ENCODE data around the gene DCAF5.
"Not testable (repeated sequence)": the region's sequence is repeated elsewhere in the genome, so short reads cannot be mapped to it uniquely, and the experiment has no call there.

Gene DCAF5, protein sequence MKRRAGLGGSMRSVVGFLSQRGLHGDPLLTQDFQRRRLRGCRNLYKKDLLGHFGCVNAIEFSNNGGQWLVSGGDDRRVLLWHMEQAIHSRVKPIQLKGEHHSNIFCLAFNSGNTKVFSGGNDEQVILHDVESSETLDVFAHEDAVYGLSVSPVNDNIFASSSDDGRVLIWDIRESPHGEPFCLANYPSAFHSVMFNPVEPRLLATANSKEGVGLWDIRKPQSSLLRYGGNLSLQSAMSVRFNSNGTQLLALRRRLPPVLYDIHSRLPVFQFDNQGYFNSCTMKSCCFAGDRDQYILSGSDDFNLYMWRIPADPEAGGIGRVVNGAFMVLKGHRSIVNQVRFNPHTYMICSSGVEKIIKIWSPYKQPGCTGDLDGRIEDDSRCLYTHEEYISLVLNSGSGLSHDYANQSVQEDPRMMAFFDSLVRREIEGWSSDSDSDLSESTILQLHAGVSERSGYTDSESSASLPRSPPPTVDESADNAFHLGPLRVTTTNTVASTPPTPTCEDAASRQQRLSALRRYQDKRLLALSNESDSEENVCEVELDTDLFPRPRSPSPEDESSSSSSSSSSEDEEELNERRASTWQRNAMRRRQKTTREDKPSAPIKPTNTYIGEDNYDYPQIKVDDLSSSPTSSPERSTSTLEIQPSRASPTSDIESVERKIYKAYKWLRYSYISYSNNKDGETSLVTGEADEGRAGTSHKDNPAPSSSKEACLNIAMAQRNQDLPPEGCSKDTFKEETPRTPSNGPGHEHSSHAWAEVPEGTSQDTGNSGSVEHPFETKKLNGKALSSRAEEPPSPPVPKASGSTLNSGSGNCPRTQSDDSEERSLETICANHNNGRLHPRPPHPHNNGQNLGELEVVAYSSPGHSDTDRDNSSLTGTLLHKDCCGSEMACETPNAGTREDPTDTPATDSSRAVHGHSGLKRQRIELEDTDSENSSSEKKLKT

DNA sequence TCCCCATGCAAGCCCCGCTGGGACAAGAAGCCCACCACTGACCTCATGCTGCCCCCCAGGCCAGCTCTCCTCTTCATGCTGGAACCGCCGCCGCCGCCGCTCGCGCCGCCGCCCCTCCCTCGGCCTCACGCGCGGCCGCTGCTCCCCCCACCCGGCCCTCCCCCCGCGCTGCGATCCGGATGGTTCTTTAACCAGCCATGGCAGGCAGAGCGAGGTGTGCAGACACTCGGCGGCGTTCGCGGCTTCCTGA lies at the start of gene DCAF5:
Gene DCAF5 (minus strand): TSS at position 218 of the 250 bp plus-strand sequence. CDS start 141 bp downstream, at position 77.
- peak within 1 kb of the TSS; percentile 84 for H3K4me3 ChIP-seq (ENCODE audit: low read depth, low read length)

DNA sequence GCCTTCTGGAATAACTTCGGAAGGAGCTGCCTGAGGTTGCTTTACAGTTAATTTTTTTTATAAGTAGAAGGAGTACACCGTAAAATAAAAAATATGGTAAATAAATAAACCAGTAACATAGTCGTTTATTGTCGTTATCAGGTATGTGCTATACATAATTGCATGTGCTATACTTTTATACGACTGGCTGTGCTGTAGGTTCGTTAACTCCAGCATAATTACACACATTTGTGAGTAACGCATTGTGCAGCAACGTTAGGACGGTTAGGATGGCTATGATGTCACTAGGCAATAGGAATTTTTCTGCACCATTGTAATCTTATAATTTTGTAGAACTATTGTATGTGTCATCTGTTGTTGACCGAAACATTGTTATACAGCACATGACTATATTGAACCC lies 46.9 kb upstream of the DCAF5 start:
- H3K4me3 ChIP-seq (ENCODE audit: low read depth, low read length): no peak overlapping the region

DNA sequence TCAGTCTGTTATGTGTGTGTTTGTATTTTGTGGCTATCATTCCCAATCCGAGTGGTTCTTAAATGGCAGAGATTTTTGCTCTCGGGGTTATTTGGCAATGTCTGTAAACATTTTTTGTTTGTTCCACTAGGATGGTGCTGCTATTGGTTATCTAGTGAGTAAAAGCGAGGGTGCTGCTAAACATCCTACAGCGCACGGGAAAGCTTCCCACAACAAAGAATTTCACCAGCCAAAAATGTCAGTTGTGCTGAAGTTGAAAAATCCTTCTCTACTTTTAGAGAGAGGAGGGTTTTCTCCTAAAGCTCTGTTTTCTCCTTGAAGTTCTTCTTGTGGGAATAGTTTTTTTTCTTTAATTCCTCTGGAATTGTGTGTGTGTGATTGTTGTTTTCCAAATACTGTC lies 40.8 kb upstream of the DCAF5 start:
- no peak overlapping the region for H3K4me3 ChIP-seq (ENCODE audit: low read depth, low read length)

DNA sequence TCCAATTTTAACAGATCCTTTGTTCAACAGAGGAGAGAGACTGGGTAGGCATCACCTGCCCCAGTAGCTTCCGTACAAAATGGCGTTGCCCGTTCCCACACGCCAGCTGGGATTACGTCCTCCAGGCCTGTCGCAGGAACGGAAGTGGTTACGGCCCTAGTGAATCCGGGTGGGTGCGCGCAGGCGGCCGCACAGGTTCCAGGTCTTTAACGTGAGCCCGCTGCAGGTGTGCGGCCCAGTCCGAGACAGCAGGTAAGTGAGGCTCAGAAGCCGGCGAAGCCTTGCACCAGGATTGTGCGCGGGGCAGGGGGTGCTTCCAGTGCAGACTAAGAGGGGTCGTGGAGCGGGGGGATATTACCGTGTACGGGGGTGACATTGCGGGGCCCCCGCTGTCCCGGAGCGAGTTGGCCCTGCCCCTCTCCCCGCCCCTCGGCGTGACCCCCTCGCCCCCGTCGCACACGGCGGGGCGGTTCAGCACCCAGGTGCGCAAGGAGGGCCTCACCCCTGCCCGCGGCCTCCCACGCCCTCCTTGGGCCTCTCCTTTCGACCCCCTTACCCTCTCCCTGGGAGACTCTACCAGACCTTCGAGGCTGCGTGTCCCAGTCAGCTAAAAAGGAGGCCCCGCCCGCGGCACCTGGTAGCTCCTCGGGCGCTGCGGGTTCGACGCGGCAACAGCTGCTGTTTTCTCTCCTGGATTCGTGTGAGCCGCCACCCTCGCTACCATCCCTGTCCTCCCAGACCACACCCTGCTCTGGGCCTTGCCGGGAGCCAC lies 38.6 kb upstream of the DCAF5 start, which contains the start of gene EXD2:
Gene EXD2 (plus strand): TSS at position 159 of the 772 bp plus-strand sequence. CDS start 17,973 bp downstream, outside the sequence.
- H3K4me3 ChIP-seq (ENCODE audit: low read depth, low read length): peak within 1 kb of the TSS; percentile 84

DNA sequence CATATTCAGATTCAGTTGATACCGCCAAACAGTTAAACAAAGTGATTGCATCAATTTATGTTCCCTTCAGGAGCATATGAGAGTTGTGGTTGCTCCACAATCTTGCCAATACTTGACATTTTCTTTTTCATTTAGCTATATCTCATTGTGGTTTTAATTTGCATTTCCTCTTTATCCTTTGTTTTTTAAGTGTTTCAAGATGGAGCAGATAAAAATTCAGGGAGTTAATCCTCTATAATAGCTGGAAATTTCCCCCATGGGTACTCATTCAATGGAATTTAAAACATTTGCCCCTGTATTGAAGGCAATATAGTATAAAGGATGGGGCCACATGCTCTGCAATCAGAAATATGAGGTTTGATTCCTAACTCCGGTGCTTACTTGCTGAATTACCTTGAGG lies 37.3 kb upstream of the DCAF5 start:
- H3K4me3 ChIP-seq (ENCODE audit: low read depth, low read length): no peak overlapping the region

DNA sequence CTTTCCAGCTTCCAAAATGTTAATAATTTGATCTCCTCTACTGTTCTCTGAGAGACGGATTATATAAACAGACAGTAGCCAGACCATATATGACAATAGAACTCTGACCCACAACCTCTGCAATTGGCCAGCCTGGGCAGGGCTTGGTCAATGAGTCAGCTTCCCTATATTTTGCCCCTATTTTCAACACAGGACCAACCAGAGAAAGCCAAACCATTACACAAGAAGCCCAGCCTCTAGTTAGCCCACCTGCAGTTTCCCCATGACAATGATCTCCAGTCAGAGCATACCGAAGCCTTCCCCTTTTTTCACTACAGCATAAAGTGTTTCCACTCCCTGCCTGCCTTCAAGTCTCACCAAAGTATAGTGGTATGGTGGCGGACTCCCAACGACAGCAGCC lies 30.8 kb upstream of the DCAF5 start:
- no peak overlapping the region for H3K4me3 ChIP-seq (ENCODE audit: low read depth, low read length)

DNA sequence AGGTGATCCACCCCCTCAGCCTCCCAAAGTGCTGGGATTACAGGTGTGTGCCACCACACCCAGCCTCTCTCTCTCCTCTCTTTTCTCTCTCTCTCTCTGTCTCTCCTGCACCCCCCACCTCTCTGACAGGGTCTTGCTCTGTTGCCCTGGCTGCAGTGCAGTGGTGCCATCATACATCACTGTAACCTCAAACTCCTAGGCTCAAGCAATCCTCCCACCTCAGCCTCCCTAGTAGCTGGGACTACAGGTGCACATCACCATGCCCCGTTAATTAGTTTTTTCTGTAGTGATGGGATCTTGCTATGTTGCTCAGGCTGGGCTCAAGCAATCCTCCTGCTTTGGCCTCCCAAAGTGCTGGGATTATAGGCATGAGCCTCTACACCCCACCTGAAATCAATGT lies 29.7 kb upstream of the DCAF5 start:
- not testable (repeated sequence) for H3K4me3 ChIP-seq (ENCODE audit: low read depth, low read length)

DNA sequence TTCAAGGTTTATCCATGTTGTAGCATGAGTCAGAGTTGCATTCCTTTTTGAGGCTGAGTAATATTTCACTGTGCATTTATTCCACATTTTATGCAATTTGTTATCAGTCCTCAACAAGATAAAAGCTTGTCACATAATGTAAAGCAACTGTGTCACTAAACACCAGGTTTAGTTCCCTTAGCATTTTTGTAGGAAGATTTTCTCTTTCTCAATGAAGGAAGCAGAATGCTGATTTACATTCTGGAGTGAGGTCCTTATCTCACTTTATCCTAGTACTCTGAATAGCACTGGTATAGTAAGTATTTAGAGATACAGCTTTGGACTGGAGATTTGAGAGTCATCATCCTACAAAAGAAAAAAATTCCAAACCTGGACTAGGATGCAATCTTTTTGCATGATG lies 28.6 kb upstream of the DCAF5 start:
- H3K4me3 ChIP-seq (ENCODE audit: low read depth, low read length): no peak overlapping the region

DNA sequence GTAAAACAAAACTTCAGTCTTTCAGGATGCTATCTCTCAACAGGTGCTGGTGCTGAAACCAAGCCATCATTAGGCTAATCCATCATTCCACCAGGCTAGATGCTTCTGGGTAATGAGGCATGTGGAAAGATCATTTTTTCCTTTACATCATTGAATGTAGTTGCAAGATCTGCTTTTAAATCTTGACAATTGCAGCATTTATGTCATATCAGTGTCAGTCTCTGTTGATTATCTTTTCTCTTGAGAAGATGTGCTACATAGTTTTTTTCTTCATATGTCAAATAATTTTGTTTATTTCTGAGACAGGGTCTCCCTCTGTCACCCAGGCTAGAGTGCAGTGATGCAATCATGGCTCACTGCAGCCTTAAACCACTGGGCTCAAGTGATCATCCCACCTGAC lies 22.2 kb upstream of the DCAF5 start:
- no peak overlapping the region for H3K4me3 ChIP-seq (ENCODE audit: low read depth, low read length)

DNA sequence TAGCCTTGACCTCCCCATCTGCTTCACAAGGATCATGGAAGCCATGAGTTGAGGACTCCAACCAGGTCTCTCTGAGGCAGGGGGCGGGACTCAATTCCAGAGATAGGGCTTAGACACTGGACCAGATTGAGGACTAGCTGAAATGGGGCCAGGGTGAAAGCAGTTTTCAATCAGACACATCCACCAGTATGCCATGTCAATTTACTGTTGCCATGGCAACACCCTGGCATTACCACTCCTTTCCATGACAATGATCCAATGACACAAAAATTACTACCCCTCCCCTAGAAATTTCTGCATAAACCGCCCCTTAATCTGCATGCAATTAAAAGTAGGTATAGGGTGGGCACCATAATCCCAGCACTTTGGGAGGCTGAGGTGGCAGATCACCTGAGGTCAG lies 18.6 kb upstream of the DCAF5 start:
- H3K4me3 ChIP-seq (ENCODE audit: low read depth, low read length): no peak overlapping the region

DNA sequence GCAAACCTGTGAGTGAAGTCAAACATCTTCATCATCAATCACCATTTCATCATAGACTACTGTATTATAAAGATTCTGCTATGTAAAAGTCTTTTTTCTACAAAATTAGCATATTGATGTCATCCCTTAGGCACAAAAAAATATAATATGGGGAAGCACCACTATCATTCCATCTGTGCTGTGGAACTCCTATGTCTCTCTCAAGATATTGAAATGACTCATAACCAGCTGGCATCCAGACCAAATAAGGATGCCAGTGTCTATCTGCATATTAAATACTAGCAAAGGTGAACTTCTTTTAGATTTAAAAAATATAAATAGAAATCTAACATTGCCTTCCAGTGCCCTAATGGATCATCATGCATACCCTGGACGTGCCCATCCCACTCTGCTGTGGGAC lies 17.9 kb upstream of the DCAF5 start:
- H3K4me3 ChIP-seq (ENCODE audit: low read depth, low read length): no peak overlapping the region

DNA sequence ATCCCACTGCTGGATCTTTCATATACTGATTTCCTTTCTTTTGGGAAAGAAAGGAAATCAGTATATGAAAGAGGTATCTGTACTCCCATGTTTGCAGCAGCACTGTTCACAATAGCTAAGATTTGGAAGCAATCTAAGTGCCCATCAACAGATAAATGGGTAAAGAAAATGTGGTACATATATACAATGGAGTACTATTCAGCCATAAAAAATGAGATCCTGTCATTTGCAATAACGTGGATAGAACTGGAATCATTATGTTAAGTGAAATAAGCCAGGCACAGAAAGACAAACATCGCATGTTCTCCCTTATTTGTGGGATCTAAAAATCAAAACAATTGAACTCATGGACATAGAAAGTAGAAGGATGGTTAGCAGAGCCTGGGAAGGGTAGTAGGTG lies 12.9 kb upstream of the DCAF5 start:
- H3K4me3 ChIP-seq (ENCODE audit: low read depth, low read length): not testable (repeated sequence)

DNA sequence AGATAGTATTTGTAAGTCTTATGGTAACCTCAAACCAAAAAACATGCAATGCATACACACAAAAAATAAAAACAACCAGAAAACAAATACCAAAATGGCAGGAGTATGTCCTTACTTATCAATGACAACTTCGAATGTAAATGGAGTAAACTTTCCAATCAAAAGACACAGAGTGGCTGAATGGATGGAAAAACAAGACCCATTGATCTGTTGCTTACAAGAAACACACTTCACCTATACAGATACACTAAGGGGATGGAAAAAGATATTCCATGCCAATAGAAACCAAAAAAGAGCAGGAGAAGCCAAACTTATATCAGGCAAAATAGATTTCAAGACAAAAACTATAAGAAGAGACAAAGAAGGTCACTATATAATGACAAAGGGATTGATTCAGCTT lies 8.7 kb upstream of the DCAF5 start:
- no peak overlapping the region for H3K4me3 ChIP-seq (ENCODE audit: low read depth, low read length)

DNA sequence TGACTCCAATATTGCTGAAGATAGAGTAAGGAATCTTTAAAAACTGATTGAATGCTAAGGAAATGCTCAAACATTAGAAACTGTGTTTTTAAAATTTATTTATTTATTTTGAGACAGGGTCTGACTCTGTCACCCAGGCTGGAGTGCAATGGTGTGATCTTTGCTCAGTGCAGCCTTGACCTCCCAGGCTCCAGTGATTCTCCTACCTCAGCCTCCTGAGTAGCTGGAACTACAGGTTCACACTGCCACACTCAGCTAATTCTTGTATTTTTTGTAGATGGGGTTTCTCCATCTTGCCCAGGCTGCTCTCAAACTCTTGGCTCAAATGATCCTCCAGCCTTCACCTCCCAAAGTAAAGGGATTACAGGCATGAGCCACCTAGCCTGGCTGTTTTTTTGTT lies 3.3 kb upstream of the DCAF5 start:
- H3K4me3 ChIP-seq (ENCODE audit: low read depth, low read length): no peak overlapping the region

DNA sequence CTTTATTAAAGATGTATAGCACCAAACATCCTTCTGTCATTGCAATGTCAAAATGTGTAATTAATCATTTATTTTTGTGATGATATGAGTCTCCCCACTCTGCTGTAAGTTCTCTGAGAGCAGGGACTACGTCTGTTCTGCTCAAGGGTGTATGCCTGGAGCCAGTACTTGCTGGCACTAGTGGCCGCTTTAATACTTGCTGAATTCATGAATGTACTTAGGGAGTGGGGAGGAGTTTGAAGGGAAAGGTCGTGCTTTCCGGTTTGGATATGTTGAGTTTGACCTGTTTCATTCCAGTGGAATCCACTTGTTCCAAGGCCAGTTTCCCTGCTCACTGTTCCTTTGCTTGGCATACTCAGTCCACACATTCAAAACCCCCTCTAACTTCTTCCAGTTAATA lies 1.9 kb upstream of the DCAF5 start:
- H3K4me3 ChIP-seq (ENCODE audit: low read depth, low read length): no peak overlapping the region

DNA sequence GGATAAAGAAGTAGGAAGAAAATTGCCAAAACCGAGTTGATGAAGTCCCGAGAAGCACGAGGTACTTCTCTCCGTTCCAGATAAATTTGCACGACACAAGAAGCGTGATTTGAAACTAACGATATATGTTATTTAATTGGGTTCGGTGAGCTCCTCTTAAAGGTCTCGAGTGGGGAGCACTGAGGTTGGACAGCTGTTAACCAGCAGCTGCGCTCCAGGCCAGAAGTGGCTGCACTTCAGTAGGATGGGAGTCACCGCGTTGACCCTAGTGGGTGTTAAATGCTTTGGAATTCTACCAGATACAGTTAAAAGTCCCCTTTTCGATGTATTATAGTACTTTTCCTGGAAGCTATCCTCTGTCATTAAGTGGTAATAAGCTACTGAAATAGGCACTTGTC lies 953 bp upstream of the DCAF5 start:
- H3K4me3 ChIP-seq (ENCODE audit: low read depth, low read length): peak overlapping the region; percentile 84

DNA sequence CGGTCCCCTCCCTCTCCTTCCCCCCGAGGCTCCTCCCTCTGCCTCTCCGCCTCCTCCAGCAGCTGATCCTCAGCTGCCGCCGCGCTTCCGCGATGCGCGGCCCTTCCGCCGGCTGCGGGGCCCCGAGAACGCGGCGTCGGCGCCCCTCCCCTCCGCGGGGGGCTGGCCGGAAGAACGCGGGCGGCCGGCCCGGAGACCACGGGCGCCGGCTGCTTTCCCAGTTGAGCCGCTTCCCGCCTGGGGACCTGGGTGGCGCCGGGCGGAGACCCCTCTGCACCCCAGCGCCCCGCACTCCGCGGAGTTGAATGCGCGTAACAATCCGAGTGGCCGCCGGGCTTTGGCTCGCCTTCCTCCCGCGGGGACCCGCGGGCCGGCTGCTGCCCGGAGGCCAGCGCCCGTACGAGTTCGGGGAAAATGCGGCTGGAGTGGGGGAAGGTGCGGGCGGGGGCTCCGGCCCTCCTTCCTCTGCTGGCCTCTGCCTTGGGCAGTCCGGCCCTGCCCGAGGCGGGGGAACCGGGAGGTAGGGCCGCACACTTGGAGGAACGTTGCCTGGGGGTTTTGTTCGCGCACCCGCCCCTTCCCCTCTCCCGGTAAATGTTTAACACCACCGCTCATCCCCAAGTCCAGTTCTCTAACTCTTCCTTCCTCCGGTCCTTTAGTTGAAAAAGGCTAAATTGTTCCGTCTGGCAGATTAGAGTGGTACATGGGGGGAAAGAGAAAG lies 393 bp upstream of the DCAF5 start:
- H3K4me3 ChIP-seq (ENCODE audit: low read depth, low read length): peak overlapping the region; percentile 84

DNA sequence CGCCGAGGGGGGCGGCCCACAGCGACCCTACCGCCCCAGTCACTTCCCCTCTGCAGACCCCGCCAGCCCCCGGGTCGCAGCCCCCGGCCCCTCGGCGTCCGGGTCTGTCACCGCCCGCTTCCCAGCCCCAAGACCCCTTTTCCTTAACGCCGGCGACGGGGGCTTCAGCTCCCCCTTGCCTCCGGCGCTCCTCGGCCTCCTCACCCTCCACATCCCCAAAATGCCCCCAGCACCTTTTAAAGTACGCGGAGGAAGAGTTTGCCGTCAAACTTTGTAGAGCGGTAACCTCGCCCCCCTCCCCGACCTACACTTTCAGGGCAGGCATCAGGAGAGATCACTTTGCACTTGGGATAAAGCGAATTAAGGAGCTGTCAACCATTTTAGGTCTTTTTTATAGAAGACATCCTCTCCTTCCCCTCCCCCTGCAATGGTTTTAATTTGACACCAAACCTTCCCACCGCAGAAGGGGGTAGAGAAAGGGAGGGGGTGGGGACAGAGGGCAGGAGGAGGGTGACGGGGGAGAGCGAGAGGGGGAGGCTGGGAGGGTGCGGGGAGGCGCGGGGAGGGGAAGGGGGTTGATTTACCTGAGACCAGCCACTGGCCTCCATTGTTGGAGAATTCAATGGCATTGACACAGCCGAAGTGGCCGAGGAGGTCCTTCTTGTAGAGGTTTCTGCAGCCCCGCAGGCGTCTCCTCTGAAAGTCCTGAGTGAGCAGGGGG lies 578 bp downstream of the DCAF5 start:
- H3K4me3 ChIP-seq (ENCODE audit: low read depth, low read length): peak overlapping the region; percentile 84

DNA sequence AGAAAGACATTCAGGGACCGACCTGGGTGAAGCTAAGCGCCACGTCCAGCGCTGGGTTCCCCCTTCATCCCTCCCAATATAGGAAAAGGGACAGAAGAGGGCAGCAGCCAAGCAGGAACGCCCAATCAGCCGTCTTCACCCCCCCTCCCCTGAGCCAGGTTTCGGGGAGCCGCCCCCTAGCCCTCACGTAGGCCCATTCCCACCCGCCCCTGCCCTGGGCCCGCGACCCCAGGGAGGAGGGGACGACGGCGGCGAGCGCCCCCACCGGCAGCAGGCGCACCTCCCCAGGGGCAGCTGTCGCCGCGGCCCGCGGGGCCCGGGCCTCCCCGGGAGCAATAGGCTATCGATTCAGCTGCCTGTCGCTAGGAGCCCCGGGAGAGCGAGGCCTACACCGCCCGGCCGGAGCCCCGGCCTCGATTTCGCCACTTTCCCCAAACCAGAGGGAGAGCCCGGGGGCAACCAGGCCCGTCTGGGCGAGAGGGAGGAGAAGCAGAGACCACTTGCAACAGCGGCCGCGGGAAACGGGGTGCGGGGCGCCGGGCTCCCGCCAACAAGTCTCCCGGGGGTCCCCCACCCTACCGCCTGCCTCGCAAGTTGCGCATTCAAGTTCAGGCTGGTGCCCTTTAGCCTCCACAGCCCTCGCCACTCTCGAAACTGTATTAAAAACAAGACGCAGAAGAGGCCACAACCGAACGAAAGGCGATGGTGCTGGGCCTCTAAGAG lies 1.3 kb downstream of the DCAF5 start:
- peak overlapping the region; percentile 84 for H3K4me3 ChIP-seq (ENCODE audit: low read depth, low read length)

All from iPS-11a (cell line).